NCI-H748 treated with DMSO at 0.1 percent for 48 hours (cell line): Measurements from ENCODE around the gene ZXDC.

Experiments
- DNase-seq: peaks from one replicate; lab custom pipeline; 2025; lab: John Stamatoyannopoulos, UW

Gene ZXDC

GRCh38 chr3:126452213-126452612, 23.5 kb downstream of the ZXDC start:
- DNase-seq, result no peak

- DNase-seq, result no peak
Observed at GRCh38 chr3:126451511-126451910, 24.2 kb downstream of the ZXDC start.

- no peak for DNase-seq
Observed at GRCh38 chr3:126450744-126451143, 24.9 kb downstream of the ZXDC start.

- no peak for DNase-seq
Observed at GRCh38 chr3:126450219-126450618, 25.5 kb downstream of the ZXDC start.

- DNase-seq, result no peak
Observed at GRCh38 chr3:126449621-126450051, 26.1 kb downstream of the ZXDC start.

- no peak for DNase-seq
Observed at GRCh38 chr3:126448893-126449180, 26.9 kb downstream of the ZXDC start.

GRCh38 chr3:126448136-126448892, 27.4 kb downstream of the ZXDC start:
- no peak for DNase-seq

GRCh38 chr3:126447456-126448106, 28.1 kb downstream of the ZXDC start:
- no peak for DNase-seq

- no peak for DNase-seq
Observed at GRCh38 chr3:126446791-126447190, 28.9 kb downstream of the ZXDC start.

GRCh38 chr3:126446301-126446700, 29.4 kb downstream of the ZXDC start:
- DNase-seq, result no peak

GRCh38 chr3:126445506-126445905, 30.2 kb downstream of the ZXDC start:
- no peak for DNase-seq

- DNase-seq, result no peak
Observed at GRCh38 chr3:126442856-126443242, 32.8 kb downstream of the ZXDC start.

- no peak for DNase-seq
Observed at GRCh38 chr3:126442094-126442855, 33.4 kb downstream of the ZXDC start.

GRCh38 chr3:126441256-126441880, 34.3 kb downstream of the ZXDC start:
- DNase-seq, result no peak

GRCh38 chr3:126440709-126440995, 35.0 kb downstream of the ZXDC start:
- no peak for DNase-seq

GRCh38 chr3:126439968-126440708, 35.6 kb downstream of the ZXDC start:
- no peak for DNase-seq

- DNase-seq, result no peak
Observed at GRCh38 chr3:126439346-126439967, 36.2 kb downstream of the ZXDC start.

GRCh38 chr3:126438746-126439145, 36.9 kb downstream of the ZXDC start:
- no peak for DNase-seq

GRCh38 chr3:126438186-126438585, 37.5 kb downstream of the ZXDC start:
- DNase-seq, result no peak

- DNase-seq, result no peak
Observed at GRCh38 chr3:126436826-126437717, 38.6 kb downstream of the ZXDC start.
